HUES64 (cell line): ENCODE data around the gene PIGM.

Source experiments
- H3K27ac ChIP-seq: 2 replicates; pipeline ENCODE4 v1.7.0; 2013; ENCODE audit warnings: low read depth, low read length, inconsistent platforms
- H3K27me3 ChIP-seq: 2 replicates; pipeline ENCODE4 v1.6.1; 2013; ENCODE audit warnings: mild to moderate bottlenecking, low read length; ENCODE audit not compliant: insufficient read depth
- H3K36me3 ChIP-seq: 2 replicates; pipeline ENCODE4 v1.6.1; 2013; ENCODE audit warnings: mild to moderate bottlenecking, low read length; ENCODE audit not compliant: insufficient read depth
- H3K4me1 ChIP-seq: 2 replicates; pipeline ENCODE4 v1.6.1; 2013; ENCODE audit warnings: mild to moderate bottlenecking, low read length, moderate library complexity; ENCODE audit not compliant: insufficient read depth
- H3K4me3 ChIP-seq: 2 replicates; pipeline ENCODE4 v1.5.1; 2013; ENCODE audit warnings: mild to moderate bottlenecking, low read length, moderate library complexity
- H3K9ac ChIP-seq: 2 replicates; pipeline ENCODE4 v1.6.1; 2013; ENCODE audit warnings: mild to moderate bottlenecking, low read depth, low read length
- H3K9me3 ChIP-seq: 2 replicates; pipeline ENCODE4 v1.6.1; 2013; ENCODE audit warnings: low read depth, low read length; ENCODE audit not compliant: insufficient read depth
- WGBS: fragments of 150-250, 120-280 bp; methylation state at CpG from one replicate; pipeline ENCODE4 v1.1.7; 2013; ENCODE audit warnings: missing lambda C conversion rate; 5-methylcytosine and 5-hydroxymethylcytosine counted together

The PIGM gene

DNA sequence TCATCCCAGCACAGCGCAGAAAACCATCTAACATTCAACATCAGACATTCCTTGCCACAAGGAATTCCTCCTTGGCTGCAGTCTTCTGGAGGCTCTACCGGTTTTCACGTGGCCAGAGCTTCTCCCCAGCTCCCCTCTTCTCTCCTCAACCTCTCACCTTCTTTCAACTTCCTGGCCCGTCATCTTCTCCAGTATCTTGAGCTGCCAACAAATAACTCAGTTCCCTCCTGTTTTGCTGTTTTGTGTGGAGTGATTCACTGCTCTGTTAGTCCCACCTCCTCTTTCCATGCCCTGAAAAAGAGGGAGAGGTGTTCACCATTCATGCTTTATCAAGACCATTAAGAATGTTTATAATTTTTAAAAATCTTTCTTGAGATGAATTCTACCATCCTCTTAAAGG is 32.6 kb downstream of the PIGM start:
- WGBS, result 83% methylated on average over 4 of the region's 4 CpGs
- Histone ChIP-seq H3K27me3 (no peaks in the 10 kb centered on the region), H3K36me3 (no peaks in the 10 kb centered on the region), H3K4me1 (no peaks in the 10 kb centered on the region), H3K9ac (no peak overlapping the region), H3K9me3 (no peaks in the 10 kb centered on the region), H3K27ac (no peak overlapping the region), H3K4me3 (no peak overlapping the region)

GRCh38 chr1:159996653-159997052 is 35.1 kb downstream of the PIGM start:
- Histone ChIP-seq H3K27ac (no peak overlapping the region), H3K27me3 (no peaks in the 10 kb centered on the region), H3K36me3 (no peaks in the 10 kb centered on the region), H3K4me1 (no peaks in the 10 kb centered on the region), H3K9ac (no peak overlapping the region), H3K4me3 (no peak overlapping the region), H3K9me3 (no peaks in the 10 kb centered on the region)

- H3K4me3 ChIP-seq, result no peak overlapping the region
- H3K4me1 ChIP-seq, result no peaks in the 10 kb centered on the region
- 87% methylated on average over 2 of the region's 2 CpGs for WGBS
- H3K36me3 ChIP-seq, result no peaks in the 10 kb centered on the region
- H3K9ac ChIP-seq, result no peak overlapping the region
- H3K27me3 ChIP-seq, result no peaks in the 10 kb centered on the region
- H3K27ac ChIP-seq, result no peak overlapping the region
- no peaks in the 10 kb centered on the region for H3K9me3 ChIP-seq
Observed at GRCh38 chr1:159994896-159995295, 36.9 kb downstream of the PIGM start.

DNA sequence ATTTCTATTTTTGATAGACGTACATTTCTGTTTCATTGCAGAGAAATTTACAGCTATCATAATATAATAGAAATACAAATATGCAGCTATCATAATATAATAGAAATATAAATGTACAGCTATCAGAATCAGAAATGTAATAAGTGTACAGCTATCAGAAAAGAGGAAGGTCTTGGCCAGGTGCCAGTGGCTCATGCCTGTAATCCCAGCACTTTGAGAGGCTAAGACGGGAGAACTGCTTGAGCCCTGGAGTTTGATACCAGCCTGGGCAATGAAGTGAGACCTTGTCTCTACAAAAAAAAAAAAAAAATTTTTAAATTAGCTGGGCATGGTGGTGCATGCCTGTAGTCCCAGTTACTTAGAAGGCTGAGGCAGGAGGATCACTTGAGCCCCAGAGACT is 37.9 kb downstream of the PIGM start:
- WGBS, result 84% methylated on average over 1 of the region's 2 CpGs
- Histone ChIP-seq H3K36me3 (no peaks in the 10 kb centered on the region), H3K9ac (no peak overlapping the region), H3K27ac (no peak overlapping the region), H3K4me1 (no peaks in the 10 kb centered on the region), H3K4me3 (no peak overlapping the region), H3K27me3 (no peaks in the 10 kb centered on the region), H3K9me3 (no peaks in the 10 kb centered on the region)

- no peak overlapping the region for H3K9ac ChIP-seq
- H3K36me3 ChIP-seq, result no peaks in the 10 kb centered on the region
- H3K4me3 ChIP-seq, result no peak overlapping the region
- H3K27ac ChIP-seq, result no peak overlapping the region
- no peaks in the 10 kb centered on the region for H3K4me1 ChIP-seq
- no peaks in the 10 kb centered on the region for H3K9me3 ChIP-seq
- 89% methylated on average over 1 of the region's 1 CpG for WGBS
- H3K27me3 ChIP-seq, result no peaks in the 10 kb centered on the region
Observed at GRCh38 chr1:159992161-159992560, 39.6 kb downstream of the PIGM start.

DNA sequence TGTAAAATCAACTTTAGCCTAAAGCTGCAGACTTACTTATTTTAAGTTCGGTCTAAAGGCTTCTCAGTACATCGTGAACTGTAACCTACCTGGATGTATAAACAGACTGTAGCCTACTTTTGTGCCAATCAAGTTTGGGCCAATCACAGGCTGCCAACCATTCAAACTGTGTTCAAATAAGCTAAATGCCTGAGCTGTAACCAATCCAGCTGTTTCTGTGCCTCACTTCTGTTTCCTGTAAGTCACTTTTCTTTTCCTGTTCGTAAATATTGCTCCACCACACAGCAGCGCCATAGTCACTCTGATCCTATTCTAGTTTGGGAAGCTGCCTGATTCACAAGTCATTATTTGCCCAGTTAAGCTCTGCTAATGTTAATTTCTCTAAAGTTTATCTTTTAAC is 40.3 kb downstream of the PIGM start:
- no peaks in the 10 kb centered on the region for H3K27me3 ChIP-seq
- no peak overlapping the region for H3K4me3 ChIP-seq
- 92% methylated on average over 4 of the region's 4 CpGs for WGBS
- no peaks in the 10 kb centered on the region for H3K4me1 ChIP-seq
- no peaks in the 10 kb centered on the region for H3K9me3 ChIP-seq
- H3K9ac ChIP-seq, result no peak overlapping the region
- H3K27ac ChIP-seq, result no peak overlapping the region
- H3K36me3 ChIP-seq, result no peaks in the 10 kb centered on the region

DNA sequence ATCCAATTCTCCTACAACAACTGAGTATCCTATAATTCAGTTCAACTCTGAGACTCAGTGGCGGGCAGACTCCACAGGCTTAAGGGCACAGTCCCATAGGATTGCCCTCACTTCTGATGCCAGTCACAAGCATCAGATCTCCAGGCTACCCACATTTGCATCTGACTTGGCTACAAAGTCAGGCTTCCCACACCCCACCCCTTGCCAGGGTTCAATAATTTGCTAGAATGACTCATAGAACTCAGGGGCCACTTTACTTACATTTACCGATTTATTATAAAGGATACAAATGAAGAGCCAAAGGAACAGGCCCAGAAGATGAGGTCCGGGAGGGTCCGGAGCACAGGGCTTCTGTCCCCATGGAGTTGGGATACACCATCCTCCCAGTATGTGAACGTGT is 41.8 kb downstream of the PIGM start:
- Histone ChIP-seq H3K4me1 (no peaks in the 10 kb centered on the region), H3K27me3 (no peaks in the 10 kb centered on the region), H3K4me3 (no peak overlapping the region), H3K27ac (no peak overlapping the region), H3K9ac (no peak overlapping the region), H3K9me3 (no peaks in the 10 kb centered on the region), H3K36me3 (no peaks in the 10 kb centered on the region)
- 89% methylated on average over 5 of the region's 5 CpGs for WGBS

DNA sequence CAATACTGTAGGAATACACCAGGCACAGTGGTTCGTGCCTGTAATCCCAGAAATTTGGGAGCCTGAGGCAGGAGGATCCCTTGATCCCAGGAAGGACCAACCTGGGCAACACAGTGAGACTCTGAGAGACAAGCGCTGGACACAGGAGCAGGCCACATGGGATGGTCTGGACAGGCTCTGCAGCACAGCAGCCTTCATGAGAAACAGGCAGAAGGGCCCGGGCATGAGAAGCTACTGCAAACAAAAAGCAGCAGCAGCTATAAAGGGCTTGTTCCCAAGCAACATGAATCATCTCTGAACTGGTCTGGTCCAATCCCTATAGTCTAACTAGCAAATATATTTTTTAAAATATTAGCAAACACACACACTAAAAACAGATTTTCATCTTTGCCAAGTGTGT is 42.2 kb downstream of the PIGM start:
- Histone ChIP-seq H3K36me3 (no peaks in the 10 kb centered on the region), H3K27me3 (no peaks in the 10 kb centered on the region), H3K9me3 (no peaks in the 10 kb centered on the region), H3K27ac (no peak overlapping the region), H3K4me3 (no peak overlapping the region), H3K4me1 (no peaks in the 10 kb centered on the region), H3K9ac (no peak overlapping the region)
- 71% methylated on average over 3 of the region's 3 CpGs for WGBS

GRCh38 chr1:159988006-159988405 is 43.8 kb downstream of the PIGM start:
- Histone ChIP-seq H3K36me3 (no peaks in the 10 kb centered on the region), H3K4me1 (no peaks in the 10 kb centered on the region), H3K9me3 (no peaks in the 10 kb centered on the region), H3K4me3 (no peak overlapping the region), H3K27ac (no peak overlapping the region), H3K27me3 (no peaks in the 10 kb centered on the region), H3K9ac (no peak overlapping the region)
- 90% methylated on average over 1 of the region's 1 CpG for WGBS

- Histone ChIP-seq H3K4me1 (no peaks in the 10 kb centered on the region), H3K36me3 (no peaks in the 10 kb centered on the region), H3K27ac (no peak overlapping the region), H3K27me3 (no peaks in the 10 kb centered on the region), H3K9me3 (no peaks in the 10 kb centered on the region), H3K4me3 (no peak overlapping the region), H3K9ac (no peak overlapping the region)
- WGBS, result 81% methylated on average over 4 of the region's 4 CpGs
Observed at GRCh38 chr1:159987186-159987585, 44.6 kb downstream of the PIGM start.

- 70% methylated on average over 1 of the region's 1 CpG for WGBS
- Histone ChIP-seq H3K27me3 (no peaks in the 10 kb centered on the region), H3K9ac (no peak overlapping the region), H3K4me3 (no peak overlapping the region), H3K9me3 (no peaks in the 10 kb centered on the region), H3K36me3 (no peaks in the 10 kb centered on the region), H3K4me1 (no peaks in the 10 kb centered on the region), H3K27ac (no peak overlapping the region)
Observed at GRCh38 chr1:159986531-159986930, 45.3 kb downstream of the PIGM start.

- Histone ChIP-seq H3K9ac (no peak overlapping the region), H3K9me3 (no peaks in the 10 kb centered on the region), H3K27me3 (no peaks in the 10 kb centered on the region), H3K36me3 (no peaks in the 10 kb centered on the region), H3K27ac (no peak overlapping the region), H3K4me3 (no peak overlapping the region), H3K4me1 (no peaks in the 10 kb centered on the region)
- 97% methylated on average over 2 of the region's 2 CpGs for WGBS
Observed at GRCh38 chr1:159986093-159986492, 45.7 kb downstream of the PIGM start.
